ENCODE measurements around the gene NUTM1.

GRCh38 chr15:34337557-34338306, 5.4 kb upstream of the NUTM1 start, which contains the start of gene SLC12A6:
- TF ChIP-seq CTCF (optimal IDR thresholded peaks at IDR 0.05 in 1 of 3, IDR thresholded peaks at IDR 0.05 in 1 of 3, conservative IDR thresholded peaks at IDR 0.05 in 1 of 3; ENCODE audit: extremely low read depth in 1 of 3, insufficient read depth in 2 of 3, low read length in 3 of 3) (no peak), EZH2 (IDR thresholded peaks at IDR 0.05; ENCODE audit: low read length) (no peak)

All from keratinocyte (primary cell).